Gastrocnemius medialis (tissue), 4 donors: ENCODE results near the gene MLIP. TPM values are rescaled to one million over a fixed set of nuclear protein-coding genes. Genes with fewer than 3 reads are reported as not detected.

Source experiments
- ATAC-seq, 2 donors: fragments of 150-250 bp; one replicate each; pipeline ENCODE4 v1.9.1; 2016
- DNase-seq, 2 donors: peaks; one replicate each; pipeline ENCODE4 v3.0.0-alpha.2; 2019
- H3K27ac ChIP-seq, 4 donors: fragments of 200-600 bp; sonication (generic); 1 replicate in 1 of 4; 2 replicates in 3 of 4; pipeline ENCODE4 v1.5.1; 2016 to 2018; ENCODE audit warnings: mild to moderate bottlenecking in 2 of 4, moderate library complexity in 1 of 4
- H3K27me3 ChIP-seq, 3 donors: fragments of 200-600 bp; sonication (generic) in 2 of 3; 1 replicate in 1 of 3; 2 replicates in 2 of 3; pipeline versions ENCODE4 v1.5.1 to v1.6.0; 2016 to 2019; ENCODE audit warnings: mild to moderate bottlenecking in 1 of 3, moderate library complexity in 1 of 3
- H3K36me3 ChIP-seq, 2 donors: fragments of 200-600 bp; sonication (generic) in 1 of 2; one replicate each; pipeline ENCODE4 v1.5.1; 2017 to 2018
- H3K4me1 ChIP-seq, 2 donors: fragments of 200-600 bp; sonication (generic) in 1 of 2; one replicate each; pipeline ENCODE4 v1.5.1; 2016 to 2017; ENCODE audit warnings: mild to moderate bottlenecking in 2 of 2
- H3K4me3 ChIP-seq, 4 donors: fragments of 200-600 bp; sonication (generic) in 3 of 4; 1 replicate in 1 of 4; 2 replicates in 3 of 4; pipeline ENCODE4 v1.5.1; 2016 to 2019; ENCODE audit warnings: mild to moderate bottlenecking in 2 of 4
- H3K9me3 ChIP-seq, 3 donors: fragments of 200-600 bp; sonication (generic) in 2 of 3; 1 replicate in 1 of 3; 2 replicates in 2 of 3; pipeline ENCODE4 v1.5.1; 2016 to 2019
- CTCF ChIP-seq, 5 experiments: fragments of 450-650 bp in 3 of 5; fragments of 200-600 bp in 2 of 5; sonication (generic) in 2 of 5; IDR thresholded peaks in 4 of 5; conservative IDR thresholded peaks in 1 of 5; 1 replicate in 4 of 5; 2 replicates in 1 of 5; pipeline ENCODE4 v1.5.1; 2016 to 2019; ENCODE audit warnings: antibody characterized with exemption in 5 of 5, mild to moderate bottlenecking in 3 of 5, moderate library complexity in 3 of 5
- POLR2A ChIP-seq, 2 donors: fragments of 450-650 bp; IDR thresholded peaks; one replicate each; pipeline ENCODE4 v1.6.1; 2017; ENCODE audit warnings: antibody characterized with exemption in 2 of 2, mild to moderate bottlenecking in 2 of 2, moderate library complexity in 2 of 2
- in situ Hi-C, 4 donors: fragments of 200-750 bp; cut with MboI; loops; one replicate each; pipeline versions ENCODE4 v1.15.0 to v1.8.0; 2017; ENCODE audit warnings: low sequenced_read_pairs in 4 of 4
- intact Hi-C: fragments of 100-400 bp; cut with DNase I; formaldehyde crosslinking; loops from one replicate; pipeline ENCODE4 v1.15.1; 2023; ENCODE audit warnings: low total_unique reads
- total RNA-seq, 4 donors: library from RNA; depleted of rRNA; stranded (reverse); fragments of >200 nt; gene quantifications; one replicate each; pipeline versions ENCODE4 v1.1.0 to v1.2.3, GENCODE V29; 2016

MLIP gene
- total RNA-seq, 4 donors from 2014 or later, result 130 to 200 (median 160) TPM

GRCh38 chr6:54262499-54262898 lies 151.3 kb downstream of the MLIP start:
- H3K9me3 ChIP-seq, result no peaks in the 10 kb centered on the region
- in situ Hi-C loops, result loop anchor here in 3 of 4 donors (10.0 to 25.0 kb wide), 2 partner anchors 275 to 278 kb away; no protein-coding TSS in a partner anchor

GRCh38 chr6:54262971-54263370 lies 151.7 kb downstream of the MLIP start:
- Histone ChIP-seq H3K4me3 (no peak overlapping the region), H3K36me3 (peaks cover 0 to 6% of the 10 kb centered on the region in 2 donors), H3K27ac (no peak overlapping the region), H3K27me3 (no peaks in the 10 kb centered on the region), H3K4me1 (peaks cover 36 to 37% of the 10 kb centered on the region in 2 donors), H3K9me3 (no peaks in the 10 kb centered on the region)
- TF ChIP-seq CTCF (IDR thresholded peaks at IDR 0.05 in 4 of 5, conservative IDR thresholded peaks at IDR 0.05 in 1 of 5), result no peak
- TF ChIP-seq POLR2A (IDR thresholded peaks at IDR 0.05), result no peak
- ATAC-seq (no peak), DNase-seq (no peak)
- in situ Hi-C loops (loop anchor here in 3 of 4 donors (10.0 to 25.0 kb wide), 2 partner anchors 276 to 278 kb away; no protein-coding TSS in a partner anchor), intact Hi-C loops (no loop called here)

More at GRCh38 chr6:54262499-54262898, 151.3 kb downstream of the MLIP start:
- intact Hi-C loops, result no loop called here
- Histone ChIP-seq H3K36me3 (peaks cover 0 to 6% of the 10 kb centered on the region in 2 donors), H3K27me3 (no peaks in the 10 kb centered on the region), H3K4me3 (no peak overlapping the region), H3K27ac (no peak overlapping the region), H3K4me1 (peaks cover 40% of the 10 kb centered on the region in 2 donors)
- TF ChIP-seq POLR2A (IDR thresholded peaks at IDR 0.05) (no peak), CTCF (IDR thresholded peaks at IDR 0.05 in 4 of 5, conservative IDR thresholded peaks at IDR 0.05 in 1 of 5) (no peak)
- DNase-seq, result no peak
- ATAC-seq, result no peak

- intact Hi-C loops (no loop called here), in situ Hi-C loops (loop anchor here (5.0 to 25.0 kb wide), 3 partner anchors 277 to 280 kb away; no protein-coding TSS in a partner anchor)
- DNase-seq (no peak), ATAC-seq (peak; percentile 53 to 71)
- peaks cover 27 to 32% of the 10 kb centered on the region in 2 donors for H3K4me1 ChIP-seq
- no peak overlapping the region for H3K4me3 ChIP-seq
- H3K9me3 ChIP-seq, result no peaks in the 10 kb centered on the region
- H3K27ac ChIP-seq, result peak overlapping the region in 3 of 4 donors; percentile 32 to 67 (median 40)
- peaks cover 0 to 6% of the 10 kb centered on the region in 2 donors for H3K36me3 ChIP-seq
- TF ChIP-seq POLR2A (IDR thresholded peaks at IDR 0.05), result no peak
- TF ChIP-seq CTCF (IDR thresholded peaks at IDR 0.05 in 4 of 5, conservative IDR thresholded peaks at IDR 0.05 in 1 of 5), result no peak
- no peaks in the 10 kb centered on the region for H3K27me3 ChIP-seq
Observed at GRCh38 chr6:54264581-54265272, 153.5 kb downstream of the MLIP start.

GRCh38 chr6:54266400-54266923 lies 155.2 kb downstream of the MLIP start:
- H3K9me3 ChIP-seq, result no peaks in the 10 kb centered on the region
- peaks cover 0 to 6% of the 10 kb centered on the region in 2 donors for H3K36me3 ChIP-seq
- H3K4me1 ChIP-seq, result peaks cover 16 to 32% of the 10 kb centered on the region in 2 donors
- TF ChIP-seq CTCF (IDR thresholded peaks at IDR 0.05 in 4 of 5, conservative IDR thresholded peaks at IDR 0.05 in 1 of 5) (no peak), POLR2A (IDR thresholded peaks at IDR 0.05) (no peak)
- H3K4me3 ChIP-seq, result no peak overlapping the region
- ATAC-seq (peak in 1 of 2 donors; percentile 11), DNase-seq (no peak)
- intact Hi-C loops (no loop called here), in situ Hi-C loops (loop anchor here (5.0 to 25.0 kb wide), 3 partner anchors 279 to 282 kb away; no protein-coding TSS in a partner anchor)
- H3K27ac ChIP-seq, result no peak overlapping the region
- no peaks in the 10 kb centered on the region for H3K27me3 ChIP-seq
